T-cell (primary cell): Measurements from ENCODE around the gene TOP2A. TPM values are rescaled to one million over a fixed set of nuclear protein-coding genes. Genes with fewer than 3 reads are reported as not detected.
"Not testable (repeated sequence)": the region's sequence is repeated elsewhere in the genome, so short reads cannot be mapped to it uniquely, and the experiment has no call there.

Source experiments
- ATAC-seq, 4 experiments: fragments of 200-7000 bp in 3 of 4; fragments of 150-1000 bp in 1 of 4; cut with Tn5 transposase; replicated peaks in 1 of 4; 1 replicate in 3 of 4; 2 replicates in 1 of 4; pipeline ENCODE4 v1.10.0; 2021; ENCODE audit warnings: moderate library complexity in 3 of 4, mild to moderate bottlenecking in 2 of 4, moderate number of reproducible peaks in 1 of 4
- CTCF ChIA-PET, 2 donors: fragments of 300-600 bp; sonication (Branson Sonifier 250); formaldehyde crosslinking; loops; one replicate each; lab custom pipeline; 2022; ENCODE audit warnings: antibody characterized with exemption in 2 of 2; lab: Charles Lee
- POLR2A ChIA-PET, 2 donors: fragments of 300-600 bp; sonication (Branson Sonifier 250); formaldehyde crosslinking; loops; one replicate each; lab custom pipeline; 2022; ENCODE audit warnings: antibody characterized with exemption in 2 of 2; lab: Charles Lee
- DNase-seq, 35 experiments: peaks; one replicate each; pipeline versions ENCODE4 v3.0.0 to v3.0.0-alpha.2; 2013 to 2023
- H3K27ac ChIP-seq: one replicate; pipeline ENCODE4 v1.5.1; 2013; ENCODE audit warnings: low read length
- H3K27me3 ChIP-seq, 2 experiments: replicated peaks in 1 of 2; 1 replicate in 1 of 2; 2 replicates in 1 of 2; pipeline versions ENCODE4 v1.6.1 to v1.7.0; 2013; ENCODE audit warnings: low read length in 1 of 2, mixed read lengths in 1 of 2; ENCODE audit not compliant: control insufficient read depth in 2 of 2, insufficient read depth in 2 of 2; ENCODE audit errors: extremely low read depth in 1 of 2
- H3K36me3 ChIP-seq, 2 donors: 1 replicate in 1 of 2; 2 replicates in 1 of 2; pipeline versions ENCODE4 v1.6.1 to v1.7.0; 2013; ENCODE audit warnings: low read length in 1 of 2; ENCODE audit not compliant: control insufficient read depth in 2 of 2, insufficient read depth in 1 of 2; ENCODE audit errors: extremely low read depth in 1 of 2
- H3K4me1 ChIP-seq, 2 experiments: 1 replicate in 1 of 2; 2 replicates in 1 of 2; pipeline versions ENCODE4 v1.6.1 to v1.7.0; 2013; ENCODE audit warnings: low read length in 2 of 2, mixed read lengths in 1 of 2; ENCODE audit not compliant: insufficient read depth in 2 of 2, control insufficient read depth in 1 of 2; ENCODE audit errors: extremely low read depth in 1 of 2
- H3K4me3 ChIP-seq, 2 donors: 1 replicate in 1 of 2; 2 replicates in 1 of 2; pipeline versions ENCODE4 v1.5.1 to v1.7.0; 2013; ENCODE audit warnings: mild to moderate bottlenecking in 2 of 2, low read length in 1 of 2, moderate library complexity in 1 of 2; ENCODE audit not compliant: control insufficient read depth in 1 of 2; ENCODE audit errors: extremely low read depth in 1 of 2
- H3K9me3 ChIP-seq: 2 replicates; pipeline ENCODE4 v1.7.0; 2013
- H3K27ac Mint-ChIP-seq, 2 donors: one replicate each; pipeline ENCODE4 v1.8.0; 2020 to 2021; ENCODE audit warnings: mild to moderate bottlenecking in 2 of 2, mixed read lengths in 2 of 2
- H3K27me3 Mint-ChIP-seq, 2 donors: one replicate each; pipeline ENCODE4 v1.8.0; 2021 to 2022; ENCODE audit warnings: mixed read lengths in 2 of 2
- H3K36me3 Mint-ChIP-seq: one replicate; pipeline ENCODE4 v1.8.0; 2021; ENCODE audit warnings: mixed read lengths
- H3K4me1 Mint-ChIP-seq, 3 donors: one replicate each; pipeline ENCODE4 v1.8.0; 2020 to 2022; ENCODE audit warnings: mixed read lengths in 3 of 3, mild to moderate bottlenecking in 1 of 3
- H3K4me3 Mint-ChIP-seq, 3 donors: one replicate each; pipeline ENCODE4 v1.8.0; 2020 to 2022; ENCODE audit warnings: mild to moderate bottlenecking in 3 of 3, mixed read lengths in 3 of 3, moderate library complexity in 3 of 3
- H3K9me3 Mint-ChIP-seq, 3 donors: one replicate each; pipeline ENCODE4 v1.8.0; 2020 to 2022; ENCODE audit warnings: mixed read lengths in 3 of 3
- WGBS: methylation state at CpG from one replicate; pipeline ENCODE4 v1.1.5; 2013; ENCODE audit warnings: missing lambda C conversion rate; ENCODE audit not compliant: insufficient coverage; 5-methylcytosine and 5-hydroxymethylcytosine counted together
- total RNA-seq, 35 experiments: library from RNA in 6 of 35; stranded (reverse) in 6 of 35; fragments of 120-200 nt in 1 of 35; gene quantifications; one replicate each; pipeline versions ENCODE4 v1.2.1 to v1.2.4 and lab custom pipeline; 2013 to 2026

Gene TOP2A
- total RNA-seq, 5 donors from 2014 or later (not counting 1 experiment from before 2014, with no cell fraction given), result 2.3 to 4.2 (median 2.7) TPM

DNA sequence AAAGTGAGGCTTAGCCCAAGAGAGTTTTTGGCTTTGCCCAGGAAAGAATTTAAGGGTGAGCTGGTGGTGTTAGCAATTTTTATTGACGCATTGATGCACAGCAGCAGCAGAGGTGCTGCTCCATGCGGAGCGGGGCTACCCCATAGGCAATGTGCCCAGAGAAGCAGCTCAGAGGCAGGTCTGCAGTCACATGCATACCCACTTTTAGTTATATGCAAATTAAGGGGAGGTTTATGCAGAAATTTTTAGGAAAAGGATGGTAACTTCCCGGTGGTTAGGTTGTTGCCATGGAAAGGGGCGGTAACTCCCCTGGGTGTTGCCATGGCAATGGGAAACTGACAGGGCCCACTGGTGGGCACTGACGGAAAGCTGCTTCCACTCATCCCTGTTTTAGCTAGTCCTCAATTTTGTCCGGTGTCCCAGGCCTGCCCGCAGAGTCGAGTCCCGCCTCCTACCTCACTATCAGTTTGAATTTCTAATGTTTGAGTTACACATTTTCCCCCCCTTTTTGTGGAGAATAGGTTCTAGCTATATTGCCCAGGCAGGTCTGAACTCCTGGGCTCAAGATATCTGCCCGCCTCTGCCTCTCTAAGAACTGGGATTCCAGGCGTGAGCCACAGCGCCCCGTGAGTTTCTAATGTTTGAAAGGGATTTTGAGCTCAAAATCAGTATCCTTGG, 42.7 kb downstream of the TOP2A start:
- WGBS, result 95% methylated on average over 4 of the region's 14 CpGs
- Mint-ChIP-seq H3K27me3 (peaks cover 0 to 1% of the 10 kb centered on the region in 2 donors), H3K27ac (no peak overlapping the region), H3K36me3 (no peaks in the 10 kb centered on the region), H3K4me1 (peaks cover 5 to 10% (median 5%) of the 10 kb centered on the region in 3 donors), H3K4me3 (no peak overlapping the region), H3K9me3 (no peaks in the 10 kb centered on the region)
- ChIA-PET POLR2A (no interaction called here), CTCF (no interaction called here)
- Histone ChIP-seq H3K36me3 (no peaks in the 10 kb centered on the region), H3K27me3 (no peaks in the 10 kb centered on the region), H3K4me1 (peaks cover 0 to 4% of the 10 kb centered on the region in 2 experiments), H3K9me3 (no peaks in the 10 kb centered on the region), H3K27ac (no peak overlapping the region), H3K4me3 (no peak overlapping the region)
- ATAC-seq, result no peak
- DNase-seq, result no peak

DNA sequence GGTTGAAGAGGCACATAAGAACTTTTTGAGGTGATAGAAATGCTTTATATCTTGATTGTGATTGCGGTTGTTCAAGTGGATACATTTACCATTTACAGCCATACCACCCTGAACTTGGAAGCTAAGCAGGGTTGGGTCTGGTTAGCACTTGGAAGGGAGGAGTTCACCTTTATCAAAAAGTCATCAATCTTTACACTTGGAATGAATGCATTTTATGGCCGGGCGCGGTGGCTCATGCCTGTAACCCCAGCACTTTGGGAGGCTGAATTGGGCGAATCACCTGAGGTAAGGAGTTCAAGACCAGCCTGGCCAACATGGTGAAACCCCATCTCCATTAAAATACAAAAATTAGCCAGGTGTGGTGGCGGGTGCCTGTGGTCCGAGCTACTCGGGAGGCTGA, 43.7 kb downstream of the TOP2A start:
- ATAC-seq (no peak), DNase-seq (no peak)
- Mint-ChIP-seq H3K27me3 (peaks cover 0 to 1% of the 10 kb centered on the region in 2 donors), H3K36me3 (no peaks in the 10 kb centered on the region), H3K4me1 (peaks cover 5 to 10% (median 5%) of the 10 kb centered on the region in 3 donors), H3K4me3 (no peak overlapping the region), H3K27ac (no peak overlapping the region), H3K9me3 (no peaks in the 10 kb centered on the region)
- ChIA-PET POLR2A (no interaction called here), CTCF (no interaction called here)
- Histone ChIP-seq H3K9me3 (no peaks in the 10 kb centered on the region), H3K36me3 (no peaks in the 10 kb centered on the region), H3K4me3 (no peak overlapping the region), H3K27me3 (no peaks in the 10 kb centered on the region), H3K27ac (no peak overlapping the region), H3K4me1 (peaks cover 0 to 4% of the 10 kb centered on the region in 2 experiments)
- WGBS, result 89% methylated on average over 4 of the region's 8 CpGs

DNA sequence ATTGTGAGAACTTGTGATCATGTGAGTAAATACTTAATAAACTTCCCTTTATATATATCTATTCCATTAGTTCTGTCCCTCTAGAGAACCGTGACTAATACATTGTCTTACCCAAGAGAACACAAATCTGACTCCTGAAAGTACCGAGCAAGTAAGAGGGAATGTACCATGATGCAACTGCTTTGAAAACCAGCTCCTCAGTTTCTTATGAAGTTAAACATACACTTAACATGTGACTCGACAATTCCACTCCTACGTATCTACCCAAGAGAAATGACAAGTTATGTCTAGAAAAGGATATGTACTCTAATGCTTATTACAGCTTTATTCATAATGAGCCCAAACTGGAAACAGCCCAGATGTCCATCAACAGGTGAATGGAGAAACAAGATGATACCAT, 44.4 kb downstream of the TOP2A start:
- H3K9me3 ChIP-seq, result no peaks in the 10 kb centered on the region
- no peak overlapping the region for H3K4me3 ChIP-seq
- no peaks in the 10 kb centered on the region for H3K36me3 Mint-ChIP-seq
- no CpG with 5 or more reads among the region's 4 CpGs for WGBS
- no peaks in the 10 kb centered on the region for H3K36me3 ChIP-seq
- no peak overlapping the region for H3K27ac ChIP-seq
- no peaks in the 10 kb centered on the region for H3K27me3 ChIP-seq
- H3K27ac Mint-ChIP-seq, result no peak overlapping the region
- H3K4me1 ChIP-seq, result peaks cover 0 to 4% of the 10 kb centered on the region in 2 experiments
- DNase-seq (no peak), ATAC-seq (no peak)
- ChIA-PET POLR2A (no interaction called here), CTCF (interaction anchor here in 1 of 2 donors (0.6 to 0.7 kb wide), 3 partner anchors 15 to 126 kb away, joined by 3 read pairs; no protein-coding TSS in a partner anchor)
- peaks cover 5 to 10% (median 5%) of the 10 kb centered on the region in 3 donors for H3K4me1 Mint-ChIP-seq
- H3K9me3 Mint-ChIP-seq, result no peaks in the 10 kb centered on the region
- H3K27me3 Mint-ChIP-seq, result peaks cover 0 to 1% of the 10 kb centered on the region in 2 donors
- H3K4me3 Mint-ChIP-seq, result no peak overlapping the region

DNA sequence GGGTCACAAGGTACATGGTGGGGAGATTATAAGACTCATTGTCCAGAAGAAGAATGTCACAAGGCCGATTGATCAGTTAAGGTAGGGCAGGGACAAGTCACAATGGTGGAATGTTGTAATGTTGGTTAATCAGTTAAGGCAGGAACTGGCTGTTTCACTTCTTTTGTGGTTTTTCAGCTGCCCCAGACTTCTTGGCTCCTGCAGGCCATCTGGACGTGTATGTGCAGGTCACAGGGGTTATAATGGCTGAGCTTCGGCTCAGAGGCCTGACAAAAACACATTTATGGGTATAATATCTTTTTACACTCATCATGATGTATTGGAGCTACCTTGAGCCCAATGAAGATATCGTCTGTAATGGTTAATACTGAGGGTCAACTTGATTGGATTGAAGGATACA, 45.1 kb downstream of the TOP2A start:
- H3K27me3 ChIP-seq, H3K4me1 ChIP-seq, POLR2A ChIA-PET, H3K9me3 Mint-ChIP-seq, H3K36me3 ChIP-seq, H3K9me3 ChIP-seq, H3K27ac Mint-ChIP-seq, H3K36me3 Mint-ChIP-seq, H3K4me3 Mint-ChIP-seq, DNase-seq, H3K4me3 ChIP-seq, ATAC-seq, H3K27ac ChIP-seq, H3K27me3 Mint-ChIP-seq: not testable (repeated sequence)
- CTCF ChIA-PET, result interaction anchor here in 1 of 2 donors (0.5 to 0.7 kb wide), 2 partner anchors 126 to 464 kb away, joined by 3 to 6 read pairs; no protein-coding TSS in a partner anchor
- peaks cover 5 to 10% (median 5%) of the 10 kb centered on the region in 3 donors for H3K4me1 Mint-ChIP-seq
- WGBS, result 65% methylated on average over 2 of the region's 4 CpGs

DNA sequence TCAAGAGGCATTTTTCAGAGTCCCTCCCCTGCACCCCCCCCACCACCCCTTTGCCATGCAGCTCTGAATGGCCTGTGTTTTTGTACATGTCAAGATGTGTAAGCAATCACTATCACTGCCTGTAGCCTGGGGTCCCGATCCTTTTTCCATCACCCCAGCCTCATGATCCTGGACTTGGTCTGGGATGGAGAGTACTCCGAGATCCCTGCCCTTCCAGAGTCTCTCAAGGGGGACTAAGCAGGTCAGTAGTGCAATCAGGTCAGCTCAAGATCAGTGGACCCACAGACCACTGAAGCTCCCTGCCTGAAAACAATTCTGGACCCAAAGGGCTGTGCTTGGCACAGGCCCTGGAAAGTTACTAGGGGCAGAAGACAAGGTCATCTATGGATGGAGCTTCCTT, 45.7 kb downstream of the TOP2A start:
- Histone ChIP-seq H3K27me3 (no peaks in the 10 kb centered on the region), H3K4me1 (peaks cover 0 to 4% of the 10 kb centered on the region in 2 experiments), H3K36me3 (no peaks in the 10 kb centered on the region), H3K27ac (no peak overlapping the region), H3K4me3 (no peak overlapping the region), H3K9me3 (no peaks in the 10 kb centered on the region)
- ATAC-seq (no peak), DNase-seq (no peak)
- H3K4me1 Mint-ChIP-seq, result peaks cover 5 to 9% (median 5%) of the 10 kb centered on the region in 3 donors
- H3K27me3 Mint-ChIP-seq, result peaks cover 0 to 1% of the 10 kb centered on the region in 2 donors
- H3K27ac Mint-ChIP-seq, result no peak overlapping the region
- H3K36me3 Mint-ChIP-seq, result no peaks in the 10 kb centered on the region
- ChIA-PET POLR2A (interaction anchor here in 1 of 2 donors (0.8 kb wide), 1 partner anchor 408 kb away, joined by 3 read pairs; no protein-coding TSS in a partner anchor), CTCF (interaction anchor here (0.5 to 0.7 kb wide), 3 partner anchors 17 to 463 kb away, joined by 3 to 6 read pairs (median 3); no protein-coding TSS in a partner anchor)
- WGBS, result 100% methylated on average over 2 of the region's 2 CpGs
- H3K4me3 Mint-ChIP-seq, result no peak overlapping the region
- H3K9me3 Mint-ChIP-seq, result no peaks in the 10 kb centered on the region

DNA sequence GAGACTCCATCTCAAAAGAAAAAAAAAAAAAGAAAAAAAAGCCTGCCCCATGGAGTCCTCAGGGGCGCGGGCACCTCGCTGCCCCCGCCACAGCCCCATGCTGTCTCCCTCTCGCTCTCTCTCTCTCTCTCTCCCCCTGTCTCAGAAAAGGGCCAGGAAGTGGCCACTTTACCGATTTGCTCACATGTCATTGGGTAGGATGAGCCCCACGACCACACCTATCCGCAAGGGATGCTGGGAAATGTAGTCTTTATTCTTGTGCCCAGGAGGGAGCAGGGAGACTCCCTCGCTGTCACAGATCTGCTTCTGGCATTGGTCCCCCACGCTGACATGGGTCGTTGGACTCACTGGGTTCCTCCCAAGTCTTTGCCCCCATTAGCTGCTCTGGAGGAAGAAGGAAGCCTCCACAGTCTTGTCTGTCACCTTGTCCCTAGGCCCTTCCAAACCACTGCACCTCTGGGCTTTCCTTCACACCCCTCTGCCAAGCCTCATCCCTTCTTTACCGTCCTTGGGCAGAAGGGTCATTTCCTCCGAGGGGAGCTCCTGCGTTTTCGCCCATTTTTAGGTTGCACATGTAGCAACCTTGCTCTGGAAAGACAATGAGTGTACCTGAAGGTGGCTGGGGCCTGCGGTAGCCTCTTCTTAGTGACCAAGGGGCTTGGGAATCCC, 46.3 kb downstream of the TOP2A start:
- Histone ChIP-seq H3K9me3 (no peaks in the 10 kb centered on the region), H3K4me3 (no peak overlapping the region), H3K36me3 (no peaks in the 10 kb centered on the region), H3K4me1 (peaks cover 0 to 4% of the 10 kb centered on the region in 2 experiments), H3K27me3 (peaks cover 0 to 4% of the 10 kb centered on the region in 2 experiments), H3K27ac (no peak overlapping the region)
- Mint-ChIP-seq H3K27ac (peak overlapping the region in 1 of 2 donors; percentile 36), H3K36me3 (no peaks in the 10 kb centered on the region), H3K27me3 (no peaks in the 10 kb centered on the region), H3K9me3 (no peaks in the 10 kb centered on the region), H3K4me3 (no peak overlapping the region), H3K4me1 (peaks cover 2 to 4% (median 3%) of the 10 kb centered on the region in 3 donors)
- DNase-seq (peak in 3 of 35 experiments; percentile 20 to 59 (median 21)), ATAC-seq (peak; percentile 63 to 88 (median 68))
- ChIA-PET POLR2A (interaction anchor here (0.6 to 0.8 kb wide), 2 partner anchors 38 to 409 kb away, joined by 3 read pairs; no protein-coding TSS in a partner anchor), CTCF (interaction anchor here (0.5 to 0.7 kb wide), 5 partner anchors 17 to 907 kb away, joined by 3 to 5 read pairs (median 3); no protein-coding TSS in a partner anchor)
- 84% methylated on average over 6 of the region's 16 CpGs for WGBS
